Measurements from ENCODE around the gene PCDHA5.
"Not testable (repeated sequence)": the region's sequence is repeated elsewhere in the genome, so short reads cannot be mapped to it uniquely, and the experiment has no call there.

Gene PCDHA5

GRCh38 chr5:140823475-140823874, 2.1 kb downstream of the PCDHA5 start:
- DNase-seq (ENCODE audit: low spot score): no peak

- no peak for DNase-seq (ENCODE audit: low spot score)
Observed at GRCh38 chr5:140827704-140828361, 6.4 kb downstream of the PCDHA5 start, which contains the start of gene PCDHA6. Gene PCDHA6, plus strand, starts transcription at chr5:140827960. Its CDS starts 132 bp downstream, at chr5:140828092.

GRCh38 chr5:140828362-140828737, 6.9 kb downstream of the PCDHA5 start:
- DNase-seq (ENCODE audit: low spot score): no peak

GRCh38 chr5:140829511-140830501, 8.4 kb downstream of the PCDHA5 start:
- not testable (repeated sequence) for DNase-seq (ENCODE audit: low spot score)

GRCh38 chr5:140833993-140834392, 12.6 kb downstream of the PCDHA5 start, which contains the start of gene PCDHA7:
Gene PCDHA7, plus strand, starts transcription at chr5:140834269. Its CDS starts 115 bp downstream, at chr5:140834384.
- no peak for DNase-seq (ENCODE audit: low spot score)

- not testable (repeated sequence) for DNase-seq (ENCODE audit: low spot score)
Observed at GRCh38 chr5:140834439-140835008, 13.1 kb downstream of the PCDHA5 start.

- DNase-seq (ENCODE audit: low spot score): no peak
Observed at GRCh38 chr5:140835622-140836510, 14.5 kb downstream of the PCDHA5 start.

GRCh38 chr5:140840978-140841962, 19.9 kb downstream of the PCDHA5 start, which contains the start of gene PCDHA8:
Gene PCDHA8, plus strand, starts transcription at chr5:140841187. Its CDS starts 135 bp downstream, at chr5:140841322.
- DNase-seq (ENCODE audit: low spot score): no peak

- DNase-seq (ENCODE audit: low spot score): no peak
Observed at GRCh38 chr5:140842798-140843733, 21.7 kb downstream of the PCDHA5 start.

- not testable (repeated sequence) for DNase-seq (ENCODE audit: low spot score)
Observed at GRCh38 chr5:140848139-140849102, 27.0 kb downstream of the PCDHA5 start, which contains the start of gene PCDHA9. Gene PCDHA9, plus strand, starts transcription at chr5:140848382. Its CDS starts 114 bp downstream, at chr5:140848496.

- DNase-seq (ENCODE audit: low spot score): not testable (repeated sequence)
Observed at GRCh38 chr5:140849831-140850634, 28.6 kb downstream of the PCDHA5 start.

- no peak for DNase-seq (ENCODE audit: low spot score)
Observed at GRCh38 chr5:140855772-140856674, 34.6 kb downstream of the PCDHA5 start, which contains the start of gene PCDHA10. Gene PCDHA10, plus strand, starts transcription at chr5:140855897. Its CDS starts 152 bp downstream, at chr5:140856049.

GRCh38 chr5:140857177-140857986, 36.0 kb downstream of the PCDHA5 start:
- DNase-seq (ENCODE audit: low spot score): no peak

GRCh38 chr5:140857987-140858240, 36.5 kb downstream of the PCDHA5 start:
- no peak for DNase-seq (ENCODE audit: low spot score)
